PC-3 (cell line): ENCODE results near the gene DDOST.

Source experiments
- EZH2 ChIP-seq: fragments of 300-600 bp; sonication (generic); IDR thresholded peaks from one replicate; pipeline ENCODE4 v1.6.1; 2017; ENCODE audit warnings: antibody characterized with exemption, mild to moderate bottlenecking, low read length; ENCODE audit not compliant: unreplicated experiment
- EZH2phosphoT487 ChIP-seq: fragments of 300-600 bp; sonication (generic); IDR thresholded peaks from 2 replicates; pipeline ENCODE4 v1.6.1; 2018; ENCODE audit warnings: mild to moderate bottlenecking, antibody characterized with exemption, low read length, borderline replicate concordance
- TF ChIP-seq, protein P1 (sequence below): fragments of 300-600 bp; sonication (generic); conservative IDR thresholded peaks from 2 replicates; pipeline ENCODE4 v1.5.1; 2017; ENCODE audit warnings: antibody characterized with exemption, low read depth, mild to moderate bottlenecking, low read length

DNA sequence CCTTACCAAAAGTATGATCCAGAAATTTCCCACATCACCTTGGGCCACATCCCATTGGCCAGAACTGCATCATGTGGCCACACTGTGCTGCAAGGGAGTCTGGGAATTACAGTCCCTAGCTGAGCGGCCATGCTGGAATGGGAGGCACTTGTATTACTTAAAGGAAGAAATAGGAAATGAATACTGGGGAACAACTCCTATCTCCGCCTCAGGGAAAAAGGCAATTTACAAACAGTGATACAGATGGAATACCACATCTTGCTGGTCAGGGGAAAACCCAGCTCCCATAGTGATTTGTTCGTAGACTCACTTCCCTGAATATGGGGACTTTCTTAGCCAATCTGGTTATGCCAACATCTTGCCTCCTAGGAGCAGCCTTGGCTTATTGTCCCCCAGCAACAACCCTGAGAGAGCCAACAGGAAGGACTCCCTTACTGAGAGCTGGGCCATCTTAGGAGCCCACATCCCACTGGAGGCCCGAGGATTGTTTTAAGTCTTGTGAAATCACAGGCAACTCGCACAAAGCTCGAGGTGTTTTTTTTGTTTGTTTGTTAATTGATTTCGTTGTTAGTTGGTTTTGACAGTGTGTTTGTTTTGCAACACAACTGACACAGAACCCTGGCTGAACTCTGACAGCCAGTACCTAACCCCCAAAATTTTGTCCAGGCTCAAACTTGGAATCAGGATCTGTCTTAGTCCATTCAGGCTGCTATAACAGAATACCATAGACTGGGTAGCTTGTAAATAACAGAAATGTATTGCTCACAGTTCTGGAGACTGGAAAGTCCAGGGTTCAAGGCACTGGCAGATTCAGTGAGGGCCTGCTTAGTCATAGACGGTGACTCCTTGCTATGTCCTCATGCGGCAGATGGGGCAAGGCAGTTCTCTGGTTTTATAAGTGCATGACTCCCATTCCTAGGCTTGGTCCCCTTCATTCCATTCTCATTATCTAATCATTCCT, 57.4 kb downstream of the DDOST start:
- TF ChIP-seq, protein P1, sequence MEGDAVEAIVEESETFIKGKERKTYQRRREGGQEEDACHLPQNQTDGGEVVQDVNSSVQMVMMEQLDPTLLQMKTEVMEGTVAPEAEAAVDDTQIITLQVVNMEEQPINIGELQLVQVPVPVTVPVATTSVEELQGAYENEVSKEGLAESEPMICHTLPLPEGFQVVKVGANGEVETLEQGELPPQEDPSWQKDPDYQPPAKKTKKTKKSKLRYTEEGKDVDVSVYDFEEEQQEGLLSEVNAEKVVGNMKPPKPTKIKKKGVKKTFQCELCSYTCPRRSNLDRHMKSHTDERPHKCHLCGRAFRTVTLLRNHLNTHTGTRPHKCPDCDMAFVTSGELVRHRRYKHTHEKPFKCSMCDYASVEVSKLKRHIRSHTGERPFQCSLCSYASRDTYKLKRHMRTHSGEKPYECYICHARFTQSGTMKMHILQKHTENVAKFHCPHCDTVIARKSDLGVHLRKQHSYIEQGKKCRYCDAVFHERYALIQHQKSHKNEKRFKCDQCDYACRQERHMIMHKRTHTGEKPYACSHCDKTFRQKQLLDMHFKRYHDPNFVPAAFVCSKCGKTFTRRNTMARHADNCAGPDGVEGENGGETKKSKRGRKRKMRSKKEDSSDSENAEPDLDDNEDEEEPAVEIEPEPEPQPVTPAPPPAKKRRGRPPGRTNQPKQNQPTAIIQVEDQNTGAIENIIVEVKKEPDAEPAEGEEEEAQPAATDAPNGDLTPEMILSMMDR, result no peak
- TF ChIP-seq EZH2 (no peak), EZH2phosphoT487 (no peak)
